GM12878 (cell line): Measurements from ENCODE around the gene LRRC59. TPM values are rescaled to one million over a fixed set of nuclear protein-coding genes. Genes with fewer than 3 reads are reported as not detected.

Source experiments
- ATAC-seq: fragments of 200-7000 bp; cut with Tn5 transposase; 3 replicates; pipeline ENCODE4 v1.9.1; 2020; ENCODE audit warnings: mild to moderate bottlenecking, moderate library complexity
- BruUV-seq: library from RNA; stranded (reverse); fragments of 400-500 nt; replicated peaks from 2 replicates; lab custom pipeline; 2021; lab: Mats Ljungman, UMichigan
- CTCF ChIA-PET: fragments of 300-600 bp; sonication (Branson Sonifier 250); formaldehyde crosslinking; extraction: SDS; loops from one replicate; lab custom pipeline; 2021; ENCODE audit warnings: inconsistent platforms; lab: Yijun Ruan, JAX
- POLR2A ChIA-PET: fragments of 350-600 bp; formaldehyde crosslinking; extraction: SDS; loops from one replicate; lab custom pipeline; 2021; ENCODE audit warnings: inconsistent platforms; lab: Charles Lee
- RAD21 ChIA-PET: fragments of 300-600 bp; sonication (Branson Sonifier 250); formaldehyde crosslinking; loops from one replicate; lab custom pipeline; 2023; ENCODE audit warnings: antibody characterized with exemption; ENCODE audit not compliant: unreplicated experiment; lab: Charles Lee
- SMC1A ChIA-PET: fragments of 300-600 bp; sonication (Branson Sonifier 250); formaldehyde crosslinking; loops from one replicate; lab custom pipeline; 2023; ENCODE audit not compliant: unreplicated experiment, uncharacterized antibody; lab: Charles Lee
- DNase-seq: peaks from one replicate; pipeline ENCODE4 v3.0.0-alpha.2; 2011; ENCODE audit warnings: low read depth, low spot score
- FAIRE-seq: peaks from 3 replicates; lab custom pipeline; 2011; peaks lifted over from hg19 to GRCh38; lab: Jason Lieb, UNC
- H2AFZ ChIP-seq: 2 replicates; pipeline ENCODE4 v1.6.0; 2011; ENCODE audit warnings: low read depth, low read length, control low read depth; ENCODE audit not compliant: control insufficient read depth
- H3K27ac ChIP-seq: 2 replicates; pipeline ENCODE4 v1.5.1; 2011; ENCODE audit warnings: control low read depth; ENCODE audit not compliant: control insufficient read depth, insufficient read depth
- H3K27me3 ChIP-seq, 2 experiments: replicated peaks in 1 of 2; 2 replicates each; pipeline versions ENCODE4 v1.6.0 to v1.6.1; 2011; ENCODE audit warnings: low read length in 1 of 2; ENCODE audit not compliant: control insufficient read depth in 2 of 2, insufficient read depth in 2 of 2
- H3K36me3 ChIP-seq, 2 experiments: 2 replicates each; pipeline ENCODE4 v1.5.1; 2011; ENCODE audit warnings: low read length in 1 of 2; ENCODE audit not compliant: control insufficient read depth in 2 of 2, insufficient read depth in 2 of 2
- H3K4me1 ChIP-seq: 2 replicates; pipeline ENCODE4 v1.6.1; 2011; ENCODE audit warnings: mild to moderate bottlenecking, low read length, moderate library complexity, mixed read lengths; ENCODE audit not compliant: control insufficient read depth, insufficient read depth
- H3K4me2 ChIP-seq: 2 replicates; pipeline ENCODE4 v1.6.0; 2011; ENCODE audit warnings: control low read depth; ENCODE audit not compliant: control insufficient read depth, insufficient read depth
- H3K4me3 ChIP-seq: fragments of 200-600 bp; sonication (generic); 2 replicates; pipeline ENCODE4 v1.5.1; 2016
- H3K79me2 ChIP-seq: 2 replicates; pipeline ENCODE4 v1.6.0; 2011; ENCODE audit warnings: low read length; ENCODE audit not compliant: control insufficient read depth, insufficient read depth
- H3K9ac ChIP-seq: 2 replicates; pipeline ENCODE4 v1.8.0; 2011; ENCODE audit warnings: low read length, control low read depth, mixed read lengths; ENCODE audit not compliant: control insufficient read depth, insufficient read depth
- H3K9me3 ChIP-seq: replicated peaks from 3 replicates; pipeline ENCODE4 v1.5.1; 2011; ENCODE audit warnings: mild to moderate bottlenecking, low read length; ENCODE audit not compliant: control insufficient read depth, insufficient read depth
- H4K20me1 ChIP-seq: 2 replicates; pipeline ENCODE4 v1.6.0; 2011; ENCODE audit not compliant: control insufficient read depth, insufficient read depth
- HSF1 ChIP-seq: fragments of 150-350 bp; IDR thresholded peaks from 2 replicates; pipeline ENCODE4 v1.6.1; 2014; ENCODE audit warnings: mild to moderate bottlenecking, low read depth, low read length
- MEF2B ChIP-seq: fragments of 450-650 bp; IDR thresholded peaks from 2 replicates; pipeline ENCODE4 v1.6.1; 2018; ENCODE audit warnings: mild to moderate bottlenecking, moderate library complexity; ENCODE audit not compliant: partially characterized antibody, poor library complexity, severe bottlenecking
- MYC ChIP-seq: IDR thresholded peaks from 2 replicates; pipeline ENCODE4 v1.6.1; 2011; ENCODE audit warnings: mild to moderate bottlenecking, low read length, moderate library complexity, inconsistent platforms; ENCODE audit not compliant: insufficient read depth, insufficient replicate concordance, insufficient read length, severe bottlenecking
- NFYA ChIP-seq: IDR thresholded peaks from 2 replicates; pipeline ENCODE4 v1.6.1; 2011; ENCODE audit warnings: low read depth, mild to moderate bottlenecking, low read length, improper control_type of control experiment, borderline replicate concordance
- NFYB ChIP-seq: IDR thresholded peaks from 2 replicates; pipeline ENCODE4 v1.6.1; 2011; ENCODE audit warnings: low read depth, mild to moderate bottlenecking, low read length, improper control_type of control experiment, moderate library complexity; ENCODE audit not compliant: insufficient read depth
- PRDM15 ChIP-seq: fragments of 450-650 bp; formaldehyde crosslinking; IDR thresholded peaks from 2 replicates; pipeline ENCODE4 v1.4.0; 2020; ENCODE audit warnings: mild to moderate bottlenecking, moderate library complexity
- USF1 ChIP-seq: IDR thresholded peaks from 2 replicates; pipeline ENCODE4 v1.6.1; 2011; ENCODE audit warnings: borderline replicate concordance, low read depth, mild to moderate bottlenecking, moderate library complexity, mixed read lengths, low read length; ENCODE audit not compliant: insufficient read depth; ENCODE audit errors: extremely low read length
- ZNF207 ChIP-seq: fragments of 450-650 bp; IDR thresholded peaks from 2 replicates; pipeline ENCODE4 v1.6.1; 2014; ENCODE audit warnings: antibody characterized with exemption, mild to moderate bottlenecking, borderline replicate concordance
- ZNF217 ChIP-seq: fragments of 450-650 bp; IDR thresholded peaks from 2 replicates; pipeline ENCODE4 v1.6.1; 2017; ENCODE audit warnings: antibody characterized with exemption, mild to moderate bottlenecking
- ZNF24 ChIP-seq: fragments of 450-650 bp; IDR thresholded peaks from 2 replicates; pipeline ENCODE4 v1.6.1; 2017; ENCODE audit warnings: antibody characterized with exemption, mild to moderate bottlenecking
- WGBS: methylation state at CpG from one replicate; pipeline ENCODE4 v1.1.6; 2016; ENCODE audit warnings: low lambda C conversion rate; ENCODE audit not compliant: insufficient replicate concordance, insufficient coverage; ENCODE audit errors: missing lambda C conversion rate; 5-methylcytosine and 5-hydroxymethylcytosine counted together
- in situ Hi-C: fragments of 300-500 bp; cut with MboI; formaldehyde crosslinking; loops from 9 replicates; pipeline ENCODE4 v1.14.3; 2018; ENCODE audit warnings: mixed read lengths
- intact Hi-C: fragments of 100-400 bp; cut with micrococcal nuclease; formaldehyde crosslinking; loops from one replicate; pipeline ENCODE4 v1.14.2; 2022; ENCODE audit not compliant: unreplicated experiment
- polyA plus RNA-seq, 11 experiments: library from polyadenylated mRNA; depleted of rRNA in 4 of 11; unstranded in 6 of 11; stranded (reverse) in 5 of 11; fragments of >200 nt; fragmentation: Nextera tagmentation in 4 of 11; fragmentation: Illumina TruSeq in 1 of 11; extraction: Ambion mirVana in 4 of 11; extraction: Trizol in 1 of 11; gene quantifications; 1 replicate in 1 of 11; 2 replicates in 10 of 11; pipeline versions ENCODE4 v1.2.1 to v1.2.3, GENCODE V29; 2011 to 2016; ENCODE audit warnings: inconsistent platforms in 2 of 11, missing spikeins in 2 of 11, low read depth in 1 of 11
- total RNA-seq, 4 experiments: library from RNA; depleted of rRNA in 3 of 4; stranded (reverse); fragments of >200 nt in 3 of 4; fragmentation: Illumina TruSeq in 1 of 4; extraction: Trizol in 1 of 4; gene quantifications; 2 replicates each; pipeline versions ENCODE4 v1.2.1 to v1.2.3, GENCODE V29; 2013 to 2021

Gene LRRC59
- total and polyA plus RNA-seq, 10 of the 15 experiments (the other 5 are each of a cell fraction or from before 2014, with no cell fraction given), result 8.8 to 82.2 (median 63.0) TPM

- no peak for DNase-seq
- ATAC-seq, result no peak
- H3K27ac ChIP-seq, result no peak overlapping the region
- no peaks in the 10 kb centered on the region for H3K27me3 ChIP-seq
- no peak overlapping the region for H3K9ac ChIP-seq
- ChIA-PET RAD21 (no interaction called here), SMC1A (no interaction called here), CTCF (no interaction called here), POLR2A (no interaction called here)
- H3K36me3 ChIP-seq, result no peaks in the 10 kb centered on the region
- intact Hi-C loops (no loop called here), in situ Hi-C loops (no loop called here)
- H3K4me1 ChIP-seq, result no peaks in the 10 kb centered on the region
- no peaks in the 10 kb centered on the region for H3K9me3 ChIP-seq
- H3K4me3 ChIP-seq, result no peak overlapping the region
- FAIRE-seq, result no peak
- no peaks in the 10 kb centered on the region for H3K79me2 ChIP-seq
- WGBS, result 98% methylated on average over 4 of the region's 4 CpGs
- no TSS peak for BruUV-seq
- H2AFZ ChIP-seq, result no peak overlapping the region
- no peak overlapping the region for H3K4me2 ChIP-seq
- TF ChIP-seq HSF1 (no peak), ZNF207 (no peak), NFYA (no peak), ZNF217 (no peak)
- no peaks in the 10 kb centered on the region for H4K20me1 ChIP-seq
These were observed 41.7 kb upstream of the LRRC59 start for GRCh38 chr17:50439008-50439407.

GRCh38 chr17:50437409-50437808 is 40.1 kb upstream of the LRRC59 start:
- no peak overlapping the region for H3K4me3 ChIP-seq
- ChIA-PET POLR2A (interaction anchor here (0.8 to 1.3 kb wide), 2 partner anchors 15 to 22 kb away, joined by 3 read pairs; no protein-coding TSS in a partner anchor), CTCF (interaction anchor here (0.7 to 1.2 kb wide), 4 partner anchors 11 to 189 kb away, joined by 3 to 7 read pairs (median 5); partner anchors contain the start of genes ACSF2 and LRRC59), SMC1A (no interaction called here), RAD21 (no interaction called here)
- no peak overlapping the region for H3K9ac ChIP-seq
- DNase-seq (no peak), FAIRE-seq (no peak), ATAC-seq (no peak)
- no peaks in the 10 kb centered on the region for H3K9me3 ChIP-seq
- no peaks in the 10 kb centered on the region for H4K20me1 ChIP-seq
- H3K36me3 ChIP-seq, result no peaks in the 10 kb centered on the region
- intact Hi-C loops, result no loop called here
- BruUV-seq, result no TSS peak
- no peaks in the 10 kb centered on the region for H3K27me3 ChIP-seq
- no peak overlapping the region for H3K27ac ChIP-seq
- 98% methylated on average over 4 of the region's 4 CpGs for WGBS
- H2AFZ ChIP-seq, result no peak overlapping the region
- in situ Hi-C loops, result no loop called here
- no peaks in the 10 kb centered on the region for H3K79me2 ChIP-seq
- no peak overlapping the region for H3K4me2 ChIP-seq
- no peaks in the 10 kb centered on the region for H3K4me1 ChIP-seq
- TF ChIP-seq USF1, result no peak
- TF ChIP-seq ZNF24, result no peak
- TF ChIP-seq NFYB, result no peak
- no peak for TF ChIP-seq PRDM15 (CRISPR knock-in tag)
- no peak for TF ChIP-seq MYC
- no peak for TF ChIP-seq MEF2B
